Activated CD4-positive, CD25-positive, alpha-beta regulatory T cell (primary cell): Measurements from ENCODE around the gene GNAQ.
"Not testable (repeated sequence)": the region's sequence is repeated elsewhere in the genome, so short reads cannot be mapped to it uniquely, and the experiment has no call there.

Experiments
- DNase-seq, 4 experiments: peaks; one replicate each; lab custom pipeline; 2025; lab: John Stamatoyannopoulos, UW

Gene GNAQ

GRCh38 chr9:77731008-77731698, 300.5 kb downstream of the GNAQ start:
- no peak for DNase-seq

GRCh38 chr9:77729177-77729576, 302.4 kb downstream of the GNAQ start:
- no peak for DNase-seq

GRCh38 chr9:77726814-77727213, 304.8 kb downstream of the GNAQ start:
- no peak for DNase-seq

- DNase-seq = no peak
Observed at GRCh38 chr9:77726289-77726688, 305.3 kb downstream of the GNAQ start.

GRCh38 chr9:77725820-77726219, 305.8 kb downstream of the GNAQ start:
- no peak for DNase-seq

GRCh38 chr9:77725046-77725694, 306.4 kb downstream of the GNAQ start:
- DNase-seq = no peak

GRCh38 chr9:77721156-77721555, 310.5 kb downstream of the GNAQ start:
- DNase-seq = not testable (repeated sequence)

GRCh38 chr9:77719321-77719720, 312.3 kb downstream of the GNAQ start:
- no peak for DNase-seq

GRCh38 chr9:77718298-77718640, 313.3 kb downstream of the GNAQ start:
- DNase-seq = not testable (repeated sequence)

GRCh38 chr9:77717608-77718297, 313.9 kb downstream of the GNAQ start:
- DNase-seq = not testable (repeated sequence)

GRCh38 chr9:77714077-77714549, 317.5 kb downstream of the GNAQ start:
- DNase-seq = no peak

GRCh38 chr9:77712533-77713130, 319.0 kb downstream of the GNAQ start:
- no peak for DNase-seq

- no peak for DNase-seq
Observed at GRCh38 chr9:77710965-77711648, 320.5 kb downstream of the GNAQ start.

GRCh38 chr9:77710316-77710715, 321.3 kb downstream of the GNAQ start:
- no peak for DNase-seq

GRCh38 chr9:77708064-77708815, 323.4 kb downstream of the GNAQ start:
- DNase-seq = no peak

- DNase-seq = no peak
Observed at GRCh38 chr9:77707383-77708063, 324.1 kb downstream of the GNAQ start.

- DNase-seq = no peak
Observed at GRCh38 chr9:77705636-77706035, 326.0 kb downstream of the GNAQ start.

- DNase-seq = not testable (repeated sequence)
Observed at GRCh38 chr9:77702521-77703390, 328.9 kb downstream of the GNAQ start.

GRCh38 chr9:77697238-77697984, 334.2 kb downstream of the GNAQ start:
- DNase-seq = no peak
